B cell (primary cell): ENCODE measurements around the gene PPTC7. TPM values are rescaled to one million over a fixed set of nuclear protein-coding genes. Genes with fewer than 3 reads are reported as not detected.
"Not testable (repeated sequence)": the region's sequence is repeated elsewhere in the genome, so short reads cannot be mapped to it uniquely, and the experiment has no call there.

ENCODE experiments used
- ATAC-seq: fragments of 200-7000 bp; cut with Tn5 transposase; one replicate; pipeline ENCODE4 v1.10.0; 2021; ENCODE audit warnings: low read depth, mild to moderate bottlenecking, moderate number of reproducible peaks, moderate library complexity
- CTCF ChIA-PET: fragments of 350-600 bp; sonication (Branson Sonifier 250); formaldehyde crosslinking; loops from one replicate; lab custom pipeline; 2021; ENCODE audit warnings: antibody characterized with exemption, inconsistent platforms; lab: Charles Lee
- POLR2A ChIA-PET: fragments of 350-600 bp; sonication (Branson Sonifier 250); formaldehyde crosslinking; loops from one replicate; lab custom pipeline; 2021; ENCODE audit warnings: antibody characterized with exemption; lab: Charles Lee
- DNase-seq: peaks from one replicate; pipeline ENCODE4 v3.0.0; 2013
- H2AFZ ChIP-seq: 2 replicates; pipeline ENCODE4 v1.6.1; 2012; ENCODE audit warnings: mild to moderate bottlenecking, low read depth, low read length; ENCODE audit not compliant: insufficient read depth, poor library complexity, severe bottlenecking
- H3K27ac ChIP-seq, 2 donors: 1 replicate in 1 of 2; 2 replicates in 1 of 2; pipeline ENCODE4 v1.5.1; 2012 to 2013; ENCODE audit warnings: low read length in 2 of 2, mild to moderate bottlenecking in 2 of 2, moderate library complexity in 1 of 2
- H3K27me3 ChIP-seq, 4 experiments: fragments of 200-600 bp in 1 of 4; sonication (generic) in 1 of 4; replicated peaks in 1 of 4; 1 replicate in 2 of 4; 2 replicates in 2 of 4; pipeline versions ENCODE4 v1.6.1 to v1.7.0; 2013 to 2016; ENCODE audit warnings: low read length in 3 of 4, mild to moderate bottlenecking in 2 of 4, mixed read lengths in 1 of 4, moderate library complexity in 1 of 4; ENCODE audit not compliant: insufficient read depth in 4 of 4, control insufficient read depth in 3 of 4; ENCODE audit errors: control extremely low read depth in 1 of 4
- H3K36me3 ChIP-seq, 2 experiments: replicated peaks in 1 of 2; 1 replicate in 1 of 2; 2 replicates in 1 of 2; pipeline versions ENCODE4 v1.6.1 to v1.7.1; 2013; ENCODE audit warnings: low read length in 1 of 2; ENCODE audit not compliant: insufficient read depth in 2 of 2, control insufficient read depth in 1 of 2; ENCODE audit errors: control extremely low read depth in 1 of 2, extremely low read depth in 1 of 2
- H3K4me1 ChIP-seq, 2 donors: fragments of 200-600 bp in 1 of 2; sonication (generic) in 1 of 2; 1 replicate in 1 of 2; 2 replicates in 1 of 2; pipeline versions ENCODE4 v1.5.1 to v1.6.1; 2013 to 2017; ENCODE audit warnings: low read length in 2 of 2; ENCODE audit not compliant: control insufficient read depth in 2 of 2, insufficient read depth in 2 of 2
- H3K4me2 ChIP-seq: replicated peaks from 2 replicates; pipeline ENCODE3; 2012; ENCODE audit warnings: mild to moderate bottlenecking, low read depth, low read length; ENCODE audit not compliant: poor library complexity, severe bottlenecking
- H3K4me3 ChIP-seq, 5 experiments: fragments of 200-600 bp in 1 of 5; sonication (generic) in 1 of 5; 1 replicate in 3 of 5; 2 replicates in 2 of 5; pipeline versions ENCODE4 v1.5.1 to v1.7.0; 2011 to 2016; ENCODE audit warnings: low read length in 4 of 5, mild to moderate bottlenecking in 4 of 5, low read depth in 2 of 5, control low read depth in 1 of 5, moderate library complexity in 1 of 5; ENCODE audit not compliant: insufficient read depth in 1 of 5; ENCODE audit errors: control extremely low read depth in 1 of 5, extremely low read depth in 1 of 5
- H3K79me2 ChIP-seq: fragments of 200-600 bp; sonication (generic); one replicate; pipeline ENCODE4 v1.6.0; 2016; ENCODE audit warnings: low read length; ENCODE audit not compliant: control insufficient read depth, insufficient read depth
- H3K9ac ChIP-seq: fragments of 200-600 bp; sonication (generic); 2 replicates; pipeline ENCODE4 v1.6.1; 2017; ENCODE audit warnings: mild to moderate bottlenecking, low read length, moderate library complexity
- H3K9me3 ChIP-seq, 3 donors: one replicate each; pipeline versions ENCODE4 v1.6.1 to v1.7.1; 2013; ENCODE audit warnings: low read length in 2 of 3; ENCODE audit not compliant: control insufficient read depth in 2 of 3, insufficient read depth in 1 of 3; ENCODE audit errors: control extremely low read depth in 1 of 3
- H4K20me1 ChIP-seq: 2 replicates; pipeline ENCODE4 v1.6.0; 2012; ENCODE audit warnings: mild to moderate bottlenecking, low read length; ENCODE audit not compliant: insufficient read depth, control insufficient read depth, poor library complexity, severe bottlenecking
- H3K27ac Mint-ChIP-seq: one replicate; pipeline ENCODE4 v1.8.0; 2021; ENCODE audit warnings: mixed read lengths
- H3K27me3 Mint-ChIP-seq: one replicate; pipeline ENCODE4 v1.8.0; 2021; ENCODE audit warnings: mixed read lengths
- H3K4me1 Mint-ChIP-seq: one replicate; pipeline ENCODE4 v1.8.0; 2021; ENCODE audit warnings: mixed read lengths
- H3K4me3 Mint-ChIP-seq: one replicate; pipeline ENCODE4 v1.8.0; 2021; ENCODE audit warnings: mixed read lengths
- H3K9me3 Mint-ChIP-seq: one replicate; pipeline ENCODE4 v1.8.0; 2022; ENCODE audit warnings: mixed read lengths; ENCODE audit not compliant: insufficient read depth
- EZH2 ChIP-seq: IDR thresholded peaks from 2 replicates; pipeline ENCODE4 v1.6.1; 2012; ENCODE audit warnings: borderline replicate concordance, low read depth, mild to moderate bottlenecking, moderate library complexity, low read length; ENCODE audit not compliant: insufficient read depth, poor library complexity, severe bottlenecking
- WGBS: methylation state at CpG from one replicate; pipeline ENCODE4 v1.1.5; 2013; ENCODE audit warnings: missing lambda C conversion rate; ENCODE audit not compliant: insufficient coverage; 5-methylcytosine and 5-hydroxymethylcytosine counted together
- intact Hi-C: fragments of 100-400 bp; cut with micrococcal nuclease; formaldehyde crosslinking; loops from one replicate; pipeline ENCODE4 v1.10.0; 2022
- polyA plus RNA-seq: library from polyadenylated mRNA; depleted of rRNA; stranded (reverse); fragments of >200 nt; gene quantifications from 2 replicates; pipeline ENCODE4 v1.2.3, GENCODE V29; 2012
- total RNA-seq, 2 donors: library from RNA; stranded (reverse); fragments of 120-200 nt in 1 of 2; gene quantifications; 1 replicate in 1 of 2; 2 replicates in 1 of 2; pipeline versions ENCODE4 v1.2.3 to v1.2.4, GENCODE V29; 2013 to 2022
- TF ChIP-seq, protein P1 (sequence below): fragments of 200-600 bp; IDR thresholded peaks from one replicate; pipeline ENCODE4 v1.8.0; 2022; ENCODE audit warnings: antibody characterized with exemption, mild to moderate bottlenecking

Gene PPTC7
- total and polyA plus RNA-seq, 2 donors (not counting 1 experiment from before 2014, with no cell fraction given) = 20.7 to 44.9 TPM

GRCh38 chr12:110599334-110599733 lies 16.2 kb upstream of the PPTC7 start:
- Histone ChIP-seq H3K4me2 (peak overlapping the region; percentile 2), H2AFZ (peak overlapping the region; percentile 32), H4K20me1 (no peaks in the 10 kb centered on the region), H3K27ac (peak overlapping the region in 1 of 2 donors; percentile 57), H3K36me3 (no peaks in the 10 kb centered on the region), H3K9ac (no peak overlapping the region), H3K4me3 (no peak overlapping the region), H3K9me3 (no peaks in the 10 kb centered on the region), H3K27me3 (no peaks in the 10 kb centered on the region), H3K4me1 (peaks cover 36 to 44% of the 10 kb centered on the region in 2 donors), H3K79me2 (peaks cover 22% of the 10 kb centered on the region)
- intact Hi-C loops = no loop called here
- ATAC-seq (no peak), DNase-seq (peak; percentile 43)
- no peak for TF ChIP-seq EZH2
- TF ChIP-seq, protein P1, sequence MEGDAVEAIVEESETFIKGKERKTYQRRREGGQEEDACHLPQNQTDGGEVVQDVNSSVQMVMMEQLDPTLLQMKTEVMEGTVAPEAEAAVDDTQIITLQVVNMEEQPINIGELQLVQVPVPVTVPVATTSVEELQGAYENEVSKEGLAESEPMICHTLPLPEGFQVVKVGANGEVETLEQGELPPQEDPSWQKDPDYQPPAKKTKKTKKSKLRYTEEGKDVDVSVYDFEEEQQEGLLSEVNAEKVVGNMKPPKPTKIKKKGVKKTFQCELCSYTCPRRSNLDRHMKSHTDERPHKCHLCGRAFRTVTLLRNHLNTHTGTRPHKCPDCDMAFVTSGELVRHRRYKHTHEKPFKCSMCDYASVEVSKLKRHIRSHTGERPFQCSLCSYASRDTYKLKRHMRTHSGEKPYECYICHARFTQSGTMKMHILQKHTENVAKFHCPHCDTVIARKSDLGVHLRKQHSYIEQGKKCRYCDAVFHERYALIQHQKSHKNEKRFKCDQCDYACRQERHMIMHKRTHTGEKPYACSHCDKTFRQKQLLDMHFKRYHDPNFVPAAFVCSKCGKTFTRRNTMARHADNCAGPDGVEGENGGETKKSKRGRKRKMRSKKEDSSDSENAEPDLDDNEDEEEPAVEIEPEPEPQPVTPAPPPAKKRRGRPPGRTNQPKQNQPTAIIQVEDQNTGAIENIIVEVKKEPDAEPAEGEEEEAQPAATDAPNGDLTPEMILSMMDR = no peak
- H3K27ac Mint-ChIP-seq = peak overlapping the region; percentile 17
- no CpG with 5 or more reads among the region's 4 CpGs for WGBS
- no peaks in the 10 kb centered on the region for H3K9me3 Mint-ChIP-seq
- H3K27me3 Mint-ChIP-seq = no peaks in the 10 kb centered on the region
- H3K4me1 Mint-ChIP-seq = peaks cover 32% of the 10 kb centered on the region
- POLR2A ChIA-PET = interaction anchor here (0.6 to 2.6 kb wide), 5 partner anchors 32 to 153 kb away, joined by 3 to 9 read pairs (median 3); partner anchors contain the start of gene ARPC3
- CTCF ChIA-PET = interaction anchor here (0.7 to 9.7 kb wide), 26 partner anchors 8 to 317 kb away, joined by 3 to 329 read pairs (median 30); partner anchors contain the start of genes ARPC3, FAM216A, GPN3 and HVCN1
- peak overlapping the region; percentile 11 for H3K4me3 Mint-ChIP-seq

DNA sequence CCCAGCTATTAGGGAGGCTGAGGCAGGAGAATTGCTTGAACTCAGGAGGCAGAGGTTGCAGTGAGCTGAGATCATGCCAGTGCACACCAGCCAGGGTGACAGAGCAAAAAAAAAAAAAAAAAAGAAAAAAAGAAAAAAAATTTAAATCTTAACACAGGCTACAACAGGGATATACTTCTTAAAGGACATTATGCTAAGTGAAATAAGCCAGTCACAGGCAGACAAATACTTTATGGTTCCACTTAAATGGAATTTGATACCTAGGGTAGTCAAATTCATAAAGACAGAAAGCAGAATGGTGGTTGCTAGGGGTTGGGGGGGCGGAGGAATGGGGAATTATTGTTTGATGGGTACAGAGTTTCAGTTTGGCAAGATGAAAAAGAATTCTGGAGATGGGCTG lies 14.8 kb upstream of the PPTC7 start:
- ATAC-seq = no peak
- Mint-ChIP-seq H3K4me3 (no peak overlapping the region), H3K27ac (no peak overlapping the region), H3K9me3 (no peaks in the 10 kb centered on the region), H3K4me1 (peaks cover 23% of the 10 kb centered on the region), H3K27me3 (no peaks in the 10 kb centered on the region)
- no peaks in the 10 kb centered on the region for H4K20me1 ChIP-seq
- no peak for TF ChIP-seq EZH2
- TF ChIP-seq, protein P1 = no peak
- WGBS = no CpG with 5 or more reads among the region's 1 CpG
- H3K27me3 ChIP-seq = no peaks in the 10 kb centered on the region
- no peaks in the 10 kb centered on the region for H3K36me3 ChIP-seq
- DNase-seq = no peak
- ChIA-PET POLR2A (no interaction called here), CTCF (interaction anchor here (0.9 to 9.7 kb wide), 8 partner anchors 7 to 146 kb away, joined by 4 to 329 read pairs (median 76); partner anchors contain the start of gene ARPC3)
- H3K79me2 ChIP-seq = peaks cover 9% of the 10 kb centered on the region
- no peak overlapping the region for H3K9ac ChIP-seq
- no peak overlapping the region for H3K27ac ChIP-seq
- no peak overlapping the region for H3K4me2 ChIP-seq
- no peak overlapping the region for H3K4me3 ChIP-seq
- H3K9me3 ChIP-seq = no peaks in the 10 kb centered on the region
- intact Hi-C loops = no loop called here
- H2AFZ ChIP-seq = no peak overlapping the region
- H3K4me1 ChIP-seq = peaks cover 24 to 30% of the 10 kb centered on the region in 2 donors

DNA sequence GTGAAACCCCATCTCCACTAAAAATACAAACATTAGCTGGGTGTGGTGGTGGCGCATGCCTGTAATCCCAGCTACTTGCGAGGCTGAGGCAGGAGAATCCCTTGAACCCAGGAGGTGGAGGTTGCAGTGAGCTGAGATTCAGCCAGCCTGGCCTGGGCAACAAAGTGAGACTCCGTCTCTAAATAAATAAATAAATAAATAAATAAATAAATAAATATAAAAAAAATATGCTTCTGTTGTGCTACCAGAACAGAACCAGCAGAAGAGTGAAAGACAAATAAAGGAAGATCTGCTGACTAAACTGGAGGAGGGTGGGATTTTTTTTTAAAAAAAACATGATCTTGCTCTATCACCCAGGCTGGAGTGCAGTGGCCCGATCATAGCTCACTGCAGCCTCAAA lies 9.8 kb upstream of the PPTC7 start:
- intact Hi-C loops, H3K4me3 Mint-ChIP-seq, ATAC-seq, H3K27me3 ChIP-seq, H4K20me1 ChIP-seq, H3K9me3 ChIP-seq, H3K4me3 ChIP-seq, H3K27ac ChIP-seq, H3K9me3 Mint-ChIP-seq, H3K36me3 ChIP-seq, DNase-seq, H3K27ac Mint-ChIP-seq, H3K4me2 ChIP-seq, H3K9ac ChIP-seq, H2AFZ ChIP-seq, H3K27me3 Mint-ChIP-seq: not testable (repeated sequence)
- peaks cover 36% of the 10 kb centered on the region for H3K4me1 Mint-ChIP-seq
- no CpG with 5 or more reads among the region's 4 CpGs for WGBS
- ChIA-PET POLR2A (interaction anchor here (0.7 kb wide), 1 partner anchor 1172 kb away, joined by 3 read pairs; no protein-coding TSS in a partner anchor), CTCF (interaction anchor here (0.6 to 8.1 kb wide), 7 partner anchors 8 to 143 kb away, joined by 3 to 81 read pairs (median 4); partner anchors contain the start of genes ARPC3, FAM216A and GPN3)
- peaks cover 33 to 43% of the 10 kb centered on the region in 2 donors for H3K4me1 ChIP-seq
- peaks cover 13% of the 10 kb centered on the region for H3K79me2 ChIP-seq
